HepG2 (cell line): ENCODE results near the gene F7. TPM values are rescaled to one million over a fixed set of nuclear protein-coding genes. Genes with fewer than 3 reads are reported as not detected.

ENCODE experiments used
- CC2D1A ChIP-seq: sonication (generic); formaldehyde crosslinking; IDR thresholded peaks from 2 replicates; pipeline ENCODE4 v1.8.1; 2023; ENCODE audit warnings: mild to moderate bottlenecking, missing genetic modification reagents
- DNMT3B ChIP-seq: conservative IDR thresholded peaks from 2 replicates; pipeline ENCODE4 v1.6.1; 2016; ENCODE audit warnings: missing biosample characterization, control low read depth
- FOXC1 ChIP-seq: sonication (generic); formaldehyde crosslinking; IDR thresholded peaks from 2 replicates; pipeline ENCODE4 v1.8.0; 2022; ENCODE audit warnings: mild to moderate bottlenecking, missing genetic modification reagents, borderline replicate concordance
- GLI4 ChIP-seq: sonication (generic); formaldehyde crosslinking; IDR thresholded peaks from 2 replicates; pipeline ENCODE4 v1.5.1; 2020; ENCODE audit warnings: missing genetic modification reagents, mild to moderate bottlenecking, moderate library complexity, borderline replicate concordance
- GPN1 ChIP-seq: sonication (generic); formaldehyde crosslinking; IDR thresholded peaks from 2 replicates; pipeline ENCODE4 v1.5.1; 2020; ENCODE audit warnings: missing genetic modification reagents, borderline replicate concordance
- MAFF ChIP-seq: IDR thresholded peaks from 2 replicates; pipeline ENCODE4 v1.6.1; 2011; ENCODE audit warnings: low read depth, low read length, improper control_type of control experiment
- NONO ChIP-seq, 2 experiments: fragments of 450-650 bp in 1 of 2; sonication (generic) in 1 of 2; formaldehyde crosslinking in 1 of 2; IDR thresholded peaks in 1 of 2; conservative IDR thresholded peaks in 1 of 2; 2 replicates each; pipeline versions ENCODE4 v1.6.1 to v1.8.0; 2017 to 2022; ENCODE audit warnings: mild to moderate bottlenecking in 1 of 2, missing genetic modification reagents in 1 of 2, moderate library complexity in 1 of 2
- RFX1 ChIP-seq: fragments of 450-650 bp; IDR thresholded peaks from 2 replicates; pipeline ENCODE4 v1.6.1; 2017
- SAFB2 ChIP-seq: sonication (generic); formaldehyde crosslinking; IDR thresholded peaks from 2 replicates; pipeline ENCODE4 v1.5.1; 2020; ENCODE audit warnings: missing genetic modification reagents, low read depth, mild to moderate bottlenecking, borderline replicate concordance
- SIN3B ChIP-seq: fragments of 150-350 bp; IDR thresholded peaks from 2 replicates; pipeline ENCODE4 v1.6.1; 2014; ENCODE audit warnings: low read length
- SMYD3 ChIP-seq: sonication (generic); formaldehyde crosslinking; IDR thresholded peaks from 2 replicates; pipeline ENCODE4 v1.8.1; 2023; ENCODE audit warnings: mild to moderate bottlenecking, missing genetic modification reagents
- ZC3H4 ChIP-seq: sonication (generic); formaldehyde crosslinking; IDR thresholded peaks from 2 replicates; pipeline ENCODE4 v1.4.0; 2020; ENCODE audit warnings: missing genetic modification reagents, borderline replicate concordance
- ZNF136 ChIP-seq: sonication (generic); formaldehyde crosslinking; IDR thresholded peaks from 2 replicates; pipeline ENCODE4 v1.8.1; 2022; ENCODE audit warnings: low read depth, mild to moderate bottlenecking, moderate library complexity, missing genetic modification reagents
- ZNF30 ChIP-seq: sonication (generic); formaldehyde crosslinking; IDR thresholded peaks from 2 replicates; pipeline ENCODE4 v1.5.0; 2020; ENCODE audit warnings: mild to moderate bottlenecking, missing genetic modification reagents
- ZNF589 ChIP-seq: sonication (generic); formaldehyde crosslinking; conservative IDR thresholded peaks from 2 replicates; pipeline ENCODE4 v1.8.0; 2022; ENCODE audit warnings: mild to moderate bottlenecking, moderate library complexity, missing genetic modification reagents
- ZNF616 ChIP-seq: sonication (generic); formaldehyde crosslinking; IDR thresholded peaks from 2 replicates; pipeline ENCODE4 v1.5.0; 2020; ENCODE audit warnings: low read depth, mild to moderate bottlenecking, missing genetic modification reagents
- ZNF7 ChIP-seq: IDR thresholded peaks from 2 replicates; pipeline ENCODE4 v1.6.1; 2016; ENCODE audit warnings: missing biosample characterization, missing genetic modification reagents
- ZNF776 ChIP-seq: sonication (generic); formaldehyde crosslinking; IDR thresholded peaks from 2 replicates; pipeline ENCODE4 v1.4.0; 2020; ENCODE audit warnings: mild to moderate bottlenecking, missing genetic modification reagents
- polyA plus RNA-seq, 8 experiments: library from polyadenylated mRNA; depleted of rRNA in 3 of 8; stranded (reverse) in 7 of 8; unstranded in 1 of 8; fragments of >200 nt; fragmentation: Illumina TruSeq in 4 of 8; extraction: Trizol in 4 of 8; gene quantifications; 2 replicates each; pipeline versions ENCODE4 v1.2.1 to v1.2.3, GENCODE V29; 2011 to 2016; ENCODE audit warnings: low read depth in 4 of 8, missing spikeins in 1 of 8, mixed read lengths in 1 of 8; ENCODE audit not compliant: insufficient read depth in 1 of 8
- total RNA-seq, 5 experiments: library from RNA; depleted of rRNA; stranded (reverse); fragments of >200 nt; fragmentation: Illumina TruSeq; extraction: Trizol; gene quantifications; 2 replicates each; pipeline ENCODE4 v1.2.3, GENCODE V29; 2016; ENCODE audit warnings: low read depth in 1 of 5
- TF ChIP-seq, protein P1 (sequence below): fragments of 450-650 bp; IDR thresholded peaks from 2 replicates; pipeline ENCODE4 v1.6.1; 2017; ENCODE audit warnings: mild to moderate bottlenecking
- TF ChIP-seq, protein P2 (sequence below): sonication (generic); formaldehyde crosslinking; IDR thresholded peaks from 2 replicates; pipeline ENCODE4 v1.4.0; 2020; ENCODE audit warnings: missing genetic modification reagents
- TF ChIP-seq, protein P3 (sequence below): sonication (generic); formaldehyde crosslinking; IDR thresholded peaks from 2 replicates; pipeline ENCODE4 v1.4.0; 2020; ENCODE audit warnings: missing genetic modification reagents
- TF ChIP-seq, protein P4 (sequence below): sonication (generic); formaldehyde crosslinking; IDR thresholded peaks from 2 replicates; pipeline ENCODE4 v1.9.0; 2022; ENCODE audit warnings: missing genetic modification reagents, mild to moderate bottlenecking, borderline replicate concordance

F7 gene
- total and polyA plus RNA-seq, 2 of the 13 experiments (the other 11 are each of a cell fraction or from before 2014, with no cell fraction given): 12.6 to 26.5 TPM

DNA sequence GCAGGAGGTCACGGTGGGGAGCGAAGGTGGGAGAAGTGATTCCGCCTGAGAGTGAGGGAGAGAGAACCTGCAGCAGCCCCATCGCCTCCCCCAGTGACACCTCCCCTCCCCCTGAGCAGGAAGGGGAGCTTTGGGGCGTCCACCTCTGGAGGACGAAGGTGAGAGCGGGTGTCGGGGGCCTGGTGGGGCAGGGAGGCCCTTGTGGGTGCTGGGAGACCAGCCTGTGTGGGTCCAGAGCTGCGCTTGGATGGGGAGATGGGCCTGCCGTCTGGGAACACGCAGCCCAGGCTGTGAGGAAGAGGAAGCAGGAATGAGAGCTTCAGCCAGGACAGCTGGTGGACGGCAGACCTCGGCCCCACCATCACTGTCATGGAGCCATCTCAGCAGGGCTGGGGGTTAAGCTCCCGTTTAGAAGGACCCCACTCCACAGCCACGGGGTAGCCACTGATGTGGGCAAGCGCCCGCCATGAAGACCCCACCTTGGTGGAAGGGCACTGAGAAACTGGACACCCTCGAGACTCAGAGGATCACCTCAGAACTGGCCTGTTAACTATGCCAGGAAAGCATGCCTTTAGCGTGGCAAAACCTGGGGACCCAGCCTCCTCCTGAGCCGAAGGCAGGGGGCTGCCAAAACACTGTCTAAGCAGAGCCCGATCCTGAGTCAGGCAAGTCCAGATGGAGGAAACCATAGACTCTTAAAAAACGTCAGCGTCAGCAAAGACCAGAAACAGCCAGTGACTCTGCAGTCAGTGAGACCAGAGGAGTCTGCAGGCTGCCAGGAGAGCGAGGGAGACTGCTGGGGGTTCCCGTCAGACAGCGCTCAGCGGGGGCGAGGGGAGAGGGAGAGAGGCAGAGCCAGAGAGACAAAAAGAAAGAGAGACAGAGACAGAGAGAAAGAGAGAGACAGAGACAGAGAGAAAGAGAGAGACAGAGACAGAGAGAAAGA is 46.4 kb downstream of the F7 start (continued):
- TF ChIP-seq ZNF7 (CRISPR knock-in tag) (no peak), SMYD3 (CRISPR knock-in tag) (no peak), MAFF (peak; percentile 63; the same call in 1 of the 2 replicates), GLI4 (CRISPR knock-in tag) (no peak), SIN3B (no peak), FOXC1 (no peak), GPN1 (CRISPR knock-in tag) (no peak), ZNF30 (CRISPR knock-in tag) (no peak), ZNF776 (CRISPR knock-in tag) (peak; percentile 49; the same call in 1 of the 2 replicates), DNMT3B (CRISPR knock-in tag) (no peak), RFX1 (no peak), ZNF589 (CRISPR knock-in tag) (no peak), ZNF616 (no peak), SAFB2 (CRISPR knock-in tag) (0 out of 2 replicates have a peak, but pooled peaks have one; percentile 10), ZC3H4 (CRISPR knock-in tag) (no peak), ZNF136 (CRISPR knock-in tag) (0 out of 2 replicates have a peak, but pooled peaks have one; percentile 64), CC2D1A (no peak), NONO (IDR thresholded peaks at IDR 0.05) (no peak), NONO (CRISPR knock-in tag; conservative IDR thresholded peaks at IDR 0.05) (no peak)
- TF ChIP-seq, protein P1, sequence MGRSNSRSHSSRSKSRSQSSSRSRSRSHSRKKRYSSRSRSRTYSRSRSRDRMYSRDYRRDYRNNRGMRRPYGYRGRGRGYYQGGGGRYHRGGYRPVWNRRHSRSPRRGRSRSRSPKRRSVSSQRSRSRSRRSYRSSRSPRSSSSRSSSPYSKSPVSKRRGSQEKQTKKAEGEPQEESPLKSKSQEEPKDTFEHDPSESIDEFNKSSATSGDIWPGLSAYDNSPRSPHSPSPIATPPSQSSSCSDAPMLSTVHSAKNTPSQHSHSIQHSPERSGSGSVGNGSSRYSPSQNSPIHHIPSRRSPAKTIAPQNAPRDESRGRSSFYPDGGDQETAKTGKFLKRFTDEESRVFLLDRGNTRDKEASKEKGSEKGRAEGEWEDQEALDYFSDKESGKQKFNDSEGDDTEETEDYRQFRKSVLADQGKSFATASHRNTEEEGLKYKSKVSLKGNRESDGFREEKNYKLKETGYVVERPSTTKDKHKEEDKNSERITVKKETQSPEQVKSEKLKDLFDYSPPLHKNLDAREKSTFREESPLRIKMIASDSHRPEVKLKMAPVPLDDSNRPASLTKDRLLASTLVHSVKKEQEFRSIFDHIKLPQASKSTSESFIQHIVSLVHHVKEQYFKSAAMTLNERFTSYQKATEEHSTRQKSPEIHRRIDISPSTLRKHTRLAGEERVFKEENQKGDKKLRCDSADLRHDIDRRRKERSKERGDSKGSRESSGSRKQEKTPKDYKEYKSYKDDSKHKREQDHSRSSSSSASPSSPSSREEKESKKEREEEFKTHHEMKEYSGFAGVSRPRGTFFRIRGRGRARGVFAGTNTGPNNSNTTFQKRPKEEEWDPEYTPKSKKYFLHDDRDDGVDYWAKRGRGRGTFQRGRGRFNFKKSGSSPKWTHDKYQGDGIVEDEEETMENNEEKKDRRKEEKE: no peak
- TF ChIP-seq, protein P2, sequence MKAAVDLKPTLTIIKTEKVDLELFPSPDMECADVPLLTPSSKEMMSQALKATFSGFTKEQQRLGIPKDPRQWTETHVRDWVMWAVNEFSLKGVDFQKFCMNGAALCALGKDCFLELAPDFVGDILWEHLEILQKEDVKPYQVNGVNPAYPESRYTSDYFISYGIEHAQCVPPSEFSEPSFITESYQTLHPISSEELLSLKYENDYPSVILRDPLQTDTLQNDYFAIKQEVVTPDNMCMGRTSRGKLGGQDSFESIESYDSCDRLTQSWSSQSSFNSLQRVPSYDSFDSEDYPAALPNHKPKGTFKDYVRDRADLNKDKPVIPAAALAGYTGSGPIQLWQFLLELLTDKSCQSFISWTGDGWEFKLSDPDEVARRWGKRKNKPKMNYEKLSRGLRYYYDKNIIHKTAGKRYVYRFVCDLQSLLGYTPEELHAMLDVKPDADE (CRISPR knock-in tag): no peak
- TF ChIP-seq, protein P3, sequence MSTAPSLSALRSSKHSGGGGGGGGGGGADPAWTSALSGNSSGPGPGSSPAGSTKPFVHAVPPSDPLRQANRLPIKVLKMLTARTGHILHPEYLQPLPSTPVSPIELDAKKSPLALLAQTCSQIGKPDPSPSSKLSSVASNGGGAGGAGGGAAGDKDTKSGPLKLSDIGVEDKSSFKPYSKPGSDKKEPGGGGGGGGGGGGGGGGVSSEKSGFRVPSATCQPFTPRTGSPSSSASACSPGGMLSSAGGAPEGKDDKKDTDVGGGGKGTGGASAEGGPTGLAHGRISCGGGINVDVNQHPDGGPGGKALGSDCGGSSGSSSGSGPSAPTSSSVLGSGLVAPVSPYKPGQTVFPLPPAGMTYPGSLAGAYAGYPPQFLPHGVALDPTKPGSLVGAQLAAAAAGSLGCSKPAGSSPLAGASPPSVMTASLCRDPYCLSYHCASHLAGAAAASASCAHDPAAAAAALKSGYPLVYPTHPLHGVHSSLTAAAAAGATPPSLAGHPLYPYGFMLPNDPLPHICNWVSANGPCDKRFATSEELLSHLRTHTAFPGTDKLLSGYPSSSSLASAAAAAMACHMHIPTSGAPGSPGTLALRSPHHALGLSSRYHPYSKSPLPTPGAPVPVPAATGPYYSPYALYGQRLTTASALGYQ (CRISPR knock-in tag): no peak
- TF ChIP-seq, protein P4, sequence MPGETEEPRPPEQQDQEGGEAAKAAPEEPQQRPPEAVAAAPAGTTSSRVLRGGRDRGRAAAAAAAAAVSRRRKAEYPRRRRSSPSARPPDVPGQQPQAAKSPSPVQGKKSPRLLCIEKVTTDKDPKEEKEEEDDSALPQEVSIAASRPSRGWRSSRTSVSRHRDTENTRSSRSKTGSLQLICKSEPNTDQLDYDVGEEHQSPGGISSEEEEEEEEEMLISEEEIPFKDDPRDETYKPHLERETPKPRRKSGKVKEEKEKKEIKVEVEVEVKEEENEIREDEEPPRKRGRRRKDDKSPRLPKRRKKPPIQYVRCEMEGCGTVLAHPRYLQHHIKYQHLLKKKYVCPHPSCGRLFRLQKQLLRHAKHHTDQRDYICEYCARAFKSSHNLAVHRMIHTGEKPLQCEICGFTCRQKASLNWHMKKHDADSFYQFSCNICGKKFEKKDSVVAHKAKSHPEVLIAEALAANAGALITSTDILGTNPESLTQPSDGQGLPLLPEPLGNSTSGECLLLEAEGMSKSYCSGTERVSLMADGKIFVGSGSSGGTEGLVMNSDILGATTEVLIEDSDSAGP: peak; percentile 27; the same call in 1 of the 2 replicates
